ENCODE results near the gene SH3D19.

DNA sequence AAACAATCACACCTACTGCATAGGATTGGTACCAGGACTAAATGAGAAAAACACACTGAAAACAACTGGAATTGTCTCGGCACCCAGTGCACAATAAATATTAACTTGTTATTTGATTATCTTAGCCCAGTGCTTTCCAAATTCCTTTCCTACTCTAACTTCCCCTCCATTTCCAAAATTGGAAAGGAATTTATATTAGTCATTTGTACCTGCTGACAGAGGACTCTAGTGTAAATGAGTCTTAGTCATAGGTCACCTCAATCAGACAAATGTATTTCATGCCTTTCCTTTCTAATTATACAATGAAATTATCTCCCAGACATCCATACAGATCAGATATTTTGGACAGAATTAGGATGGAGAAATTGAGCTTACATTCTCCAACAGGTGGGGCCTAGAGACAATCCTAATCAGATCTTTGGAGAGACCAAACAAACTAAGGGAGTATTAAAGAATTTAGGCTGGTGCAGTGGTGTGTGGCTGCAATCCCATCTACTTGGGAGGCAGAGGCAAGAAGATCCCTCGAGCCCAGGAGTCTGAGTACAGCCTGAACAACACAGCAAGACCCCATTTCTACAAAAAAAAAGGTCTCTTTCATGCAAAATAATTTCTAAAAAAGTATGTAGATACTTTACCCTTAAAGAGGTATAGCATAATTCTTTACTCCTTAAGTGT lies 10.1 kb downstream of the SH3D19 start:
- TF ChIP-seq CTCF (conservative IDR thresholded peaks at IDR 0.05), result no peak
- no peak for TF ChIP-seq ZFX (IDR thresholded peaks at IDR 0.05)
